Islet of Langerhans (tissue), 1 donor: ENCODE measurements around the gene ANKRD2.
A peak's percentile ranks its signal among the peaks of the same experiment; 100 is the strongest.
"Not testable (repeated sequence)": the region's sequence is repeated elsewhere in the genome, so short reads cannot be mapped to it uniquely, and the experiment has no call there.

Source experiments
- FAIRE-seq: peaks from one replicate; lab custom pipeline; 2011; peaks lifted over from hg19 to GRCh38; lab: Jason Lieb, UNC

Gene ANKRD2, protein sequence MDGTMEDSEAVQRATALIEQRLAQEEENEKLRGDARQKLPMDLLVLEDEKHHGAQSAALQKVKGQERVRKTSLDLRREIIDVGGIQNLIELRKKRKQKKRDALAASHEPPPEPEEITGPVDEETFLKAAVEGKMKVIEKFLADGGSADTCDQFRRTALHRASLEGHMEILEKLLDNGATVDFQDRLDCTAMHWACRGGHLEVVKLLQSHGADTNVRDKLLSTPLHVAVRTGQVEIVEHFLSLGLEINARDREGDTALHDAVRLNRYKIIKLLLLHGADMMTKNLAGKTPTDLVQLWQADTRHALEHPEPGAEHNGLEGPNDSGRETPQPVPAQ

GRCh38 chr10:97572214-97572989, at the start of gene ANKRD2:
ANKRD2 (plus strand) TSS chr10:97572779; CDS start chr10:97572789, 10 bp downstream.
- FAIRE-seq, result no peak

DNA sequence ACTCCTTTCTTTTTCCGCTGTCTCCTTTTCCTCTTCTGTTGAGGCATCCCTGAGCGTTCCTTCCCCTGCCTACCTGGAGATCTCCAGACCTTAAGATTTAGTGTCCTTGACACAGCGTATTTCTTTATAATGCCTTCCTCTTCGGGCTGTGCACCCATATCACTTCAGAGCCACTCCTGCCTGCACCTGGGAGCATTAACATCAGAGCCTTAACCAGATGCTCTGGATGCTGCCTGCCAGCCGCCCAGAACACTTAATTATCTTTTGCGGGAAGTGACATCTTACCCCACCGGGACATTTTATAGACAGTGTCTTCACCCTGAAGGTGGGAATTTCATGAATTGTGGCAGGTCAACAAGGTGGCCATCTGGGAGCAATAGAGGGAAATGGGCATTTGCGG, 49.6 kb upstream of the ANKRD2 start:
- no peak for FAIRE-seq

- no peak for FAIRE-seq
These were observed 47.5 kb upstream of the ANKRD2 start for GRCh38 chr10:97525086-97525485.

DNA sequence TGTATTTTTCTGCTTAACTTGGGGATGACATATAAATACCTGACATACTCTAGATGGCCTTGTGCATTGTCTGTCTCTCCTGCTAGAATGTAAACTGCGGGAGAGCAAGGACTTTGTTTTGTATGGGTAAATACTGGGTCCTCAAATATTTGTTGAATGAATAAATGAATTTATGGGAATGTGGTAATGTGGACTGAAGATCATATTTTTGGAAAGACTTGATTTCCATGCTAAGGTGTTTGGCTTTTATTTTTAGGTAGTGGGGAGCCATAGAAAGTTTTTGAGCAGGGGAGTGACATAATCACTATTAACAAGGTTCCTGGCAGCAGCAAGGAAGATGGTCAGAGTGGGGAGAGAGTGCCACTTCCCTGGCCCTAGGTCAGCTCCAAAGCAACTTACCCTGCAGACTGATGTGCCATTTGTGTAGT, 46.9 kb upstream of the ANKRD2 start:
- no peak for FAIRE-seq

GRCh38 chr10:97528876-97529275, 43.7 kb upstream of the ANKRD2 start:
- not testable (repeated sequence) for FAIRE-seq

DNA sequence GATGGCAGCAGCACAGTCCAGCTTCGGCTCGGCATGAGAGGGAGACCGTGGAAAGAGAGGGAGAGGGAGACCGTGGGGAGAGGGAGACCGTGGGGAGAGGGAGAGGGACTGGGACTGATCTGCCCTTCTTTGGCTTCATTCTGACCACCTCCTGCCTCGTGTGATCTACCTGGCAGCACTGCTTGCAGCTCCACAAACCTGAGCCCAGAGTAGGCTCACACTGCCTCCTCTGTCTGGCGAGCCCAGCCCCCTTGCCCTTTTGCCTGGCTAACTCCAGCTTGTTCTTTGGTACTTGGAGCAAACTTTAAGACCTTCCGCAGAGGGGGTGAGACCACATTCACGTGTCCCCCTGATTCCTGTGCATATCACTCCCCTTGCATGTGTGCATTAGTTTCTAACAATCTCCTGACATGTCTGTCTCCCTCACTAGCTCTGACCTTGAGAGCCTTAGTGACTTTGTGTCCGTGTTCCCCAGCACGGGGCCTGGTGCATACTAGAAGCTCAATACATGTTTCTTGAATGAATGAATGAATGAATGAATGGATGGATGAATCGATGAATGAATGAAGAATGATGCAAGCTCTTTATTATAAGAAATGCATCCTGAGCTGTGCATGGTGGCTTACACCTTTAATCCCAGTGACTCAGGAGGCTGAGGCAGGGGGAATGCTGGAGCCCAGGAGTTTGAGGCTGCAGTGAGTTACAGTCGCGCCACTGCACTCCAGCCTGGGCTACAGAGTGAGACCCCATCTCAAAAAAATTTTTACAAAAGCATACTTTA, 42.7 kb upstream of the ANKRD2 start:
- no peak for FAIRE-seq

- no peak for FAIRE-seq
These were observed 41.1 kb upstream of the ANKRD2 start for GRCh38 chr10:97531401-97531986.

DNA sequence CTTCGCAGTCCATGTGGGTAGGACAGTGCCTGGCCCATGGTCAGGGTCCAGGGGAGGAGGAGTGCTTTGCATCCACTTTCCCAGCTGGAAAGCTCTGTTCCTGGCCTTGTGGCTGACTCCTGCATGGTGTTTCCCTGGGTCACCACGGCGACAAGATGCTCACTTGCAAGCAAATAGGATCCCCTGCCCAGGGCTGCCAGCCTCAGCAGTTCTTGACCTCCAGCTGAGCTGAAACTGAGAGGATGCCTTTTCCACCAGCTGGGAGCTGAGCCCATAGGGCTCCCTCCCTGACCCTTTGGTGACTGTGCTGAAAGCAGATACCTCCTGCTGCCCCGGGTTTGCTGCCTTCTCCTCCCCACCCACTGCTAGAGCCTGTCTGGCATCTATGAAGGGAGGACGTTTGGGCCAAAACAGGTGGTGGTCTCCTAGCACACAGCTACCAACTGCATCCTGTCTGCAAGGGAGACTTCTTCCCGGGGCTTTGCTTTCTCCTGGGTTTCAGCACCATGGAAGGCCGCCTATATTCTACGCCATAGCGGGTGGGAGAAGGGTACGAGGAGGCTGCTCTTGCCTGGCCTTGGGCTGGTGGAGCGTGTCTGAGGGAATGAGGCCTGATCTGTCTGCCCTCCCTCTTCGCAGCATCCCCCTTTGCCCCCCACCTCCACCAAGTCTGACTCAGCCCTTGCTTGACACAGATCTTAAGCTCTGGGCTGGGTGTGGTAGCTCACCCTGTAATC, 39.5 kb upstream of the ANKRD2 start:
- FAIRE-seq, result no peak

DNA sequence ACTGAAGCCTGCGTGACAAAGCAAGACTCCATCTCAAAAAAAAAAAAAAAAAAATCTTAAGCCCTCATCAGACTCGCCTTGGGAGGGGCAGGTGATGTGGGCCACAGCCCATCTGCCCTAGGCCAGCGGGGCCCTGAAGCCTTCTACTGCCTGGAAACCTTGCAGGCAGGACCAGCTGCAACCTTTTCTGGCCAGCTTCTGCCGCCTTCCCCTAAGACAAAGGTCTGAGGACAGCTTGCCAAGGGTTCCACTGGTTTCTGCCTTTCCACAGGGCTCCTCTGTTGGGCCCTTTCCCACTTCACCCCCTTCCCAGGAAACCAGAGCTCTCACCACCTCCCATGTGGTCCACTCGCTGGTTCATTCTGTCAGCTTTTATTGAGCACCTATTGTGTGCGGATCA, 38.7 kb upstream of the ANKRD2 start:
- FAIRE-seq, result no peak

GRCh38 chr10:97534746-97535367, 37.7 kb upstream of the ANKRD2 start:
- FAIRE-seq, result no peak

GRCh38 chr10:97537186-97537869, 35.3 kb upstream of the ANKRD2 start:
- no peak for FAIRE-seq

GRCh38 chr10:97538411-97538810, 34.2 kb upstream of the ANKRD2 start:
- no peak for FAIRE-seq

GRCh38 chr10:97538839-97539238, 33.7 kb upstream of the ANKRD2 start:
- FAIRE-seq, result no peak

DNA sequence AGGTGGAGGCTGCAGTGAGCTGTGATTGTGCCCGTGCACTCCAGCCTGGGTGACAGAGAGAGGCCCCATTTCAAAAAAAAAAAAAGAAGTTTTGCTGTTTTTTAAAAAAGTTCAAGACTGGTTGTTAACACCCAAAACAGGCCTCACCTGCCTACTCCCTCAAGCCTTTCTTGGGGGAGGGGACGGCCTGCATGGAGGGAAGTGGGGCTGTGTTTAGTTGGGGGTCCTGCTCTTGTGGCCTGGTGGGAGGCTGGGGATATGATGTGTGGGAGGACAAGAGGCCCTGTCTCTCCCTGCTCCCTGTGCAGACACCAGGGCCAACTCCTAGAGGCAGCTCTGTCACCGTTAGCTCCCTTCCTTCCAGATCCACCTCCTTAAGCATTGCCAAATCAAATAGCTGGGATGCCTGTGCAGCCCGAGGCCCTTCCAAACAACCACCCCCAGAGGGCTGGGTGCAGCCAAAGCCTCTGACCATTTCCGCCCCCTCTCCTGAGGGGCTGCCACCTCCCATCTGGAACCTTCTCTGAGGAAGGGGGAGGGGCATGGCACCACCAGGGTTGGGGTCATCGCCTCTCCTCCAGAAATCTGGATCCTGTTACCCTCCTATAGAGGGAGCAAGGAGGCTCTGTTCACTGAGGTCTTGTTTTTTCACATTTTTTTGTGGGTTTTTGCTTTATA, 32.9 kb upstream of the ANKRD2 start:
- no peak for FAIRE-seq

- no peak for FAIRE-seq
These were observed 31.7 kb upstream of the ANKRD2 start for GRCh38 chr10:97540669-97541500.

- peak; percentile 24 for FAIRE-seq
These were observed 30.2 kb upstream of the ANKRD2 start for GRCh38 chr10:97542169-97543024.

DNA sequence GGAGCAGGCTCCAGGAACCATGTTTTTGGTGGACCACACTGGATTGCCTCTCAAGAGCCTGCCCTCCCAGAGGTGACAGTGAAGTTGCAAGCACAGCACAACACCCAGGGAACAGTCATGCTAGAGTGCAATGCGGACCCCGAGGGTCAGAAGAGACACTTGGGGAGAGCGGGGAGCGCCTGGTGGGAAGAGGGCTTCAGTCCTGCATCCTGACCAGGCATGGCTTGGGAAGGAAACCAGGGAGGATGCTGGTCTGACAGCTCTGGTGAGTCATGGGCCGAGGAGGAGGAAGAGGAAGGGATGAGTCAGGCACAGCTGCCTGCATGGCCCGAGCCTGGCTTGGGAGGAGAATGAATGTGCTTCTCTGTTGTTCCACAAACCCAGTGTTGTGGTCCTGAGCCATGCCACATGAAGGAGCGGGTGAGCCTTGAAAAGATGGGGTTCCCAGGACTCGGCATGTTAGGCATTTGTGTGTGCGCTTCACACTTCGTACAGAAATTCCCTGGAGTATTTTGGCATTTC, 29.5 kb upstream of the ANKRD2 start:
- FAIRE-seq, result peak; percentile 86
